IMR-90 (cell line): ENCODE measurements around the gene R3HDM2. TPM values are rescaled to one million over a fixed set of nuclear protein-coding genes. Genes with fewer than 3 reads are reported as not detected.

Experiments
- ATAC-seq: fragments of 200-7000 bp; cut with Tn5 transposase; 2 replicates; pipeline ENCODE4 v1.9.1; 2020; ENCODE audit warnings: low read depth, mild to moderate bottlenecking, moderate library complexity
- BruUV-seq: library from RNA; stranded (reverse); fragments of 400-500 nt; replicated peaks from 2 replicates; lab custom pipeline; 2021; lab: Mats Ljungman, UMichigan
- CTCF ChIA-PET: fragments of 300-600 bp; formaldehyde crosslinking; extraction: SDS; loops from one replicate; lab custom pipeline; 2021; ENCODE audit warnings: antibody characterized with exemption; lab: Yijun Ruan, JAX
- POLR2A ChIA-PET: fragments of 300-600 bp; sonication (Branson Sonifier 250); formaldehyde crosslinking; loops from one replicate; lab custom pipeline; 2022; ENCODE audit warnings: antibody characterized with exemption; ENCODE audit not compliant: unreplicated experiment; lab: Charles Lee
- DNase-seq: peaks from one replicate; pipeline ENCODE4 v3.0.0; 2013
- H2AFZ ChIP-seq: replicated peaks from 2 replicates; pipeline ENCODE3; 2013; ENCODE audit warnings: low read length, mild to moderate bottlenecking; ENCODE audit not compliant: poor library complexity
- H2AK5ac ChIP-seq: 2 replicates; pipeline ENCODE4 v1.6.1; 2013; ENCODE audit warnings: low read depth, low read length, inconsistent platforms
- H2AK9ac ChIP-seq: replicated peaks from 2 replicates; pipeline ENCODE3; 2013; ENCODE audit warnings: mild to moderate bottlenecking, low read depth, low read length, moderate library complexity; ENCODE audit not compliant: poor library complexity
- H2BK120ac ChIP-seq: 2 replicates; pipeline ENCODE4 v1.6.1; 2013; ENCODE audit warnings: low read depth, low read length, inconsistent platforms
- H2BK15ac ChIP-seq: 3 replicates; pipeline ENCODE4 v1.6.1; 2013; ENCODE audit warnings: low read depth, low read length, inconsistent platforms
- H2BK20ac ChIP-seq: 2 replicates; pipeline ENCODE4 v1.6.1; 2013; ENCODE audit warnings: low read depth, mild to moderate bottlenecking, inconsistent platforms, low read length, moderate library complexity
- H2BK5ac ChIP-seq: 2 replicates; pipeline ENCODE4 v1.6.1; 2013; ENCODE audit warnings: mild to moderate bottlenecking, low read depth, low read length, inconsistent platforms; ENCODE audit not compliant: poor library complexity, severe bottlenecking
- H3K14ac ChIP-seq: replicated peaks from 2 replicates; pipeline ENCODE4 v1.6.1; 2013; ENCODE audit warnings: low read depth, low read length, inconsistent platforms
- H3K18ac ChIP-seq: 2 replicates; pipeline ENCODE4 v1.6.1; 2013; ENCODE audit warnings: low read depth, low read length, control low read depth
- H3K23ac ChIP-seq: 2 replicates; pipeline ENCODE4 v1.6.1; 2013; ENCODE audit warnings: low read depth, low read length, inconsistent platforms
- H3K27ac ChIP-seq: 2 replicates; pipeline ENCODE4 v1.5.1; 2013; ENCODE audit warnings: mild to moderate bottlenecking, control low read depth, low read length; ENCODE audit not compliant: insufficient read depth
- H3K27me3 ChIP-seq: 2 replicates; pipeline ENCODE4 v1.6.1; 2013; ENCODE audit warnings: low read length; ENCODE audit not compliant: control insufficient read depth, insufficient read depth
- H3K36me3 ChIP-seq: 2 replicates; pipeline ENCODE4 v1.6.1; 2013; ENCODE audit warnings: low read length, mixed read lengths; ENCODE audit not compliant: control insufficient read depth, insufficient read depth
- H3K4ac ChIP-seq: 2 replicates; pipeline ENCODE4 v1.6.1; 2013; ENCODE audit warnings: low read depth, low read length, inconsistent platforms
- H3K4me1 ChIP-seq: 2 replicates; pipeline ENCODE4 v1.6.1; 2013; ENCODE audit warnings: low read length, mixed read lengths; ENCODE audit not compliant: control insufficient read depth, insufficient read depth
- H3K4me2 ChIP-seq: 2 replicates; pipeline ENCODE4 v1.6.1; 2013; ENCODE audit warnings: low read depth, mild to moderate bottlenecking, control low read depth, low read length, moderate library complexity
- H3K4me3 ChIP-seq: 2 replicates; pipeline ENCODE4 v1.5.1; 2013; ENCODE audit warnings: low read depth, mild to moderate bottlenecking, control low read depth, low read length, moderate library complexity; ENCODE audit not compliant: insufficient read depth
- H3K56ac ChIP-seq: 2 replicates; pipeline ENCODE4 v1.6.1; 2013; ENCODE audit warnings: low read length, inconsistent platforms; ENCODE audit not compliant: insufficient read depth; ENCODE audit errors: extremely low read depth
- H3K79me1 ChIP-seq, 2 experiments: 2 replicates each; pipeline ENCODE4 v1.6.1; 2013; ENCODE audit warnings: low read length in 2 of 2, inconsistent platforms in 1 of 2, low read depth in 1 of 2
- H3K9ac ChIP-seq: 2 replicates; pipeline ENCODE4 v1.6.1; 2013; ENCODE audit warnings: low read depth, low read length, control low read depth
- H3K9me1 ChIP-seq: 2 replicates; pipeline ENCODE4 v1.6.1; 2013; ENCODE audit warnings: low read length, inconsistent platforms; ENCODE audit not compliant: insufficient read depth
- H3K9me3 ChIP-seq: 2 replicates; pipeline ENCODE4 v1.6.1; 2013; ENCODE audit warnings: low read length; ENCODE audit not compliant: control insufficient read depth, insufficient read depth
- H4K20me1 ChIP-seq: 2 replicates; pipeline ENCODE4 v1.6.1; 2013; ENCODE audit warnings: low read length, inconsistent platforms; ENCODE audit not compliant: insufficient read depth
- H4K5ac ChIP-seq: 2 replicates; pipeline ENCODE4 v1.6.1; 2013; ENCODE audit warnings: mild to moderate bottlenecking, low read depth, low read length, control low read depth
- H4K8ac ChIP-seq, 2 experiments: 2 replicates each; pipeline ENCODE4 v1.6.1; 2013; ENCODE audit warnings: low read depth in 2 of 2, low read length in 2 of 2, control low read depth in 1 of 2, inconsistent platforms in 1 of 2
- H4K91ac ChIP-seq: 2 replicates; pipeline ENCODE4 v1.6.1; 2013; ENCODE audit warnings: low read depth, low read length, inconsistent platforms; ENCODE audit not compliant: insufficient read depth
- BHLHE40 ChIP-seq: fragments of 150-350 bp; IDR thresholded peaks from 2 replicates; pipeline ENCODE4 v1.6.1; 2016; ENCODE audit warnings: mild to moderate bottlenecking, low read depth, low read length
- CEBPB ChIP-seq: IDR thresholded peaks from 2 replicates; pipeline ENCODE4 v1.6.1; 2012; ENCODE audit warnings: low read depth, low read length, improper control_type of control experiment
- CHD1 ChIP-seq: IDR thresholded peaks from 2 replicates; pipeline ENCODE4 v1.6.1; 2012; ENCODE audit warnings: low read depth, low read length, improper control_type of control experiment
- CTCF ChIP-seq: conservative IDR thresholded peaks from 2 replicates; pipeline ENCODE4 v1.5.1; 2012; ENCODE audit warnings: mild to moderate bottlenecking, low read depth, low read length, improper control_type of control experiment
- ELK1 ChIP-seq: fragments of 150-350 bp; IDR thresholded peaks from 2 replicates; pipeline ENCODE4 v1.6.1; 2016; ENCODE audit warnings: low read depth, mild to moderate bottlenecking, low read length, moderate library complexity, borderline replicate concordance
- FOS ChIP-seq: fragments of 150-350 bp; IDR thresholded peaks from 2 replicates; pipeline ENCODE4 v1.6.1; 2016; ENCODE audit warnings: low read depth, low read length
- MAFK ChIP-seq: IDR thresholded peaks from 2 replicates; pipeline ENCODE4 v1.6.1; 2012; ENCODE audit warnings: low read depth, low read length, improper control_type of control experiment
- MAZ ChIP-seq: IDR thresholded peaks from 2 replicates; pipeline ENCODE4 v1.6.1; 2012; ENCODE audit warnings: low read depth, mild to moderate bottlenecking, low read length, improper control_type of control experiment, moderate library complexity, borderline replicate concordance
- MXI1 ChIP-seq: IDR thresholded peaks from 2 replicates; pipeline ENCODE4 v1.6.1; 2012; ENCODE audit warnings: low read depth, mild to moderate bottlenecking, low read length, moderate library complexity, borderline replicate concordance
- NFE2L2 ChIP-seq: fragments of 150-350 bp; IDR thresholded peaks from 2 replicates; pipeline ENCODE4 v1.6.1; 2016; ENCODE audit warnings: low read depth, mild to moderate bottlenecking, low read length
- POLR2A ChIP-seq: IDR thresholded peaks from 2 replicates; pipeline ENCODE4 v1.6.1; 2012; ENCODE audit warnings: mild to moderate bottlenecking, low read depth, low read length
- RAD21 ChIP-seq: IDR thresholded peaks from 2 replicates; pipeline ENCODE4 v1.6.1; 2012; ENCODE audit warnings: low read length, improper control_type of control experiment
- RCOR1 ChIP-seq: IDR thresholded peaks from 2 replicates; pipeline ENCODE4 v1.6.1; 2012; ENCODE audit warnings: mild to moderate bottlenecking, low read length, improper control_type of control experiment; ENCODE audit not compliant: insufficient replicate concordance
- RFX5 ChIP-seq: IDR thresholded peaks from 2 replicates; pipeline ENCODE4 v1.8.0; 2012; ENCODE audit warnings: low read depth, mild to moderate bottlenecking, low read length, moderate library complexity
- SMC3 ChIP-seq: fragments of 150-350 bp; IDR thresholded peaks from 2 replicates; pipeline ENCODE4 v1.6.1; 2016; ENCODE audit warnings: low read depth, mild to moderate bottlenecking, antibody characterized with exemption, low read length, moderate library complexity
- USF2 ChIP-seq: fragments of 150-350 bp; IDR thresholded peaks from 2 replicates; pipeline ENCODE4 v1.6.1; 2017; ENCODE audit warnings: mild to moderate bottlenecking, antibody characterized with exemption, low read length, low read depth
- WGBS, 2 experiments: methylation state at CpG; one replicate each; pipeline versions ENCODE4 v1.1.5 to v1.1.7; 2013; ENCODE audit warnings: missing lambda C conversion rate in 2 of 2; ENCODE audit not compliant: insufficient read length in 1 of 2; ENCODE audit errors: extremely low coverage in 2 of 2; 5-methylcytosine and 5-hydroxymethylcytosine counted together
- dilution Hi-C: fragments of 300-500 bp; cut with HindIII; formaldehyde crosslinking; loops from one replicate; pipeline ENCODE4 v1.14.3; 2018; ENCODE audit warnings: low sequenced_read_pairs; ENCODE audit not compliant: unreplicated experiment
- in situ Hi-C: fragments of 300-500 bp; cut with MboI; formaldehyde crosslinking; loops from 3 replicates; pipeline ENCODE4 v1.14.3; 2019; ENCODE audit warnings: low sequenced_read_pairs, inconsistent platforms, mixed read lengths
- intact Hi-C: fragments of 100-400 bp; cut with micrococcal nuclease; formaldehyde crosslinking; loops from 2 replicates; pipeline ENCODE4 v1.10.0; 2022
- polyA plus RNA-seq, 3 experiments: library from polyadenylated mRNA; depleted of rRNA; stranded (reverse); fragments of >200 nt; gene quantifications; 2 replicates each; pipeline ENCODE4 v1.2.3, GENCODE V29; 2012; ENCODE audit warnings: low replicate concordance in 1 of 3
- total RNA-seq: library from RNA; depleted of rRNA; stranded (reverse); fragments of >200 nt; gene quantifications from 2 replicates; pipeline ENCODE4 v1.2.3, GENCODE V29; 2012

R3HDM2 gene
- total and polyA plus RNA-seq, 2 of the 4 experiments (the other 2 are of a cell fraction), result 7.5 to 28.4 TPM

GRCh38 chr12:57401165-57401564 lies 29.7 kb downstream of the R3HDM2 start:
- no peak overlapping the region for H3K4me3 ChIP-seq
- no peak overlapping the region for H2BK15ac ChIP-seq
- no peak overlapping the region for H3K9ac ChIP-seq
- peaks cover 15 to 67% of the 10 kb centered on the region in 2 experiments for H3K79me1 ChIP-seq
- no peak for DNase-seq
- no peaks in the 10 kb centered on the region for H3K27me3 ChIP-seq
- no peaks in the 10 kb centered on the region for H3K4me1 ChIP-seq
- dilution Hi-C loops (no loop called here), intact Hi-C loops (loop anchor here (10.0 kb wide), 1 partner anchor 1486 kb away; no protein-coding TSS in a partner anchor), in situ Hi-C loops (no loop called here)
- H2BK5ac ChIP-seq, result no peak overlapping the region
- ChIA-PET POLR2A (interaction anchor here (0.6 kb wide), 1 partner anchor 395 kb away, joined by 18 read pairs; no protein-coding TSS in a partner anchor), CTCF (no interaction called here)
- H2BK20ac ChIP-seq, result no peak overlapping the region
- H3K27ac ChIP-seq, result no peak overlapping the region
- WGBS, 2 experiments, result 100% methylated on average over 2 of the region's 5 CpGs; no CpG with 5 or more reads in 1 of the 2 experiments
- H3K4ac ChIP-seq, result no peak overlapping the region
- TF ChIP-seq BHLHE40 (no peak), MAZ (no peak), SMC3 (no peak), RFX5 (no peak), MXI1 (no peak), RCOR1 (no peak), NFE2L2 (no peak), CTCF (no peak), FOS (no peak), MAFK (no peak), USF2 (no peak), POLR2A (no peak), CEBPB (no peak), CHD1 (no peak), ELK1 (no peak), RAD21 (no peak)
- no peak overlapping the region for H2AFZ ChIP-seq
- no peak overlapping the region for H3K23ac ChIP-seq
- no peak overlapping the region for H3K4me2 ChIP-seq
- BruUV-seq, result no TSS peak
- no peak overlapping the region for H3K56ac ChIP-seq
- H2AK9ac ChIP-seq, result no peak overlapping the region
- H4K8ac ChIP-seq, result no peak overlapping the region
- H3K9me3 ChIP-seq, result no peaks in the 10 kb centered on the region
- no peak overlapping the region for H4K5ac ChIP-seq
- no peak overlapping the region for H2AK5ac ChIP-seq
- ATAC-seq, result no peak
- no peak overlapping the region for H4K91ac ChIP-seq
- no peak overlapping the region for H3K18ac ChIP-seq
- H3K14ac ChIP-seq, result no peak overlapping the region
- H3K9me1 ChIP-seq, result peaks cover 5% of the 10 kb centered on the region; the same call in 1 of the 2 replicates
- no peak overlapping the region for H2BK120ac ChIP-seq
- no peaks in the 10 kb centered on the region for H3K36me3 ChIP-seq
- H4K20me1 ChIP-seq, result no peaks in the 10 kb centered on the region; the same call in 1 of the 2 replicates
